ENCODE results near the gene MTG2.

- TF ChIP-seq TAF1 (IDR thresholded peaks at IDR 0.05; ENCODE audit: borderline replicate concordance, low read depth, low read length) (no peak), CTCF (IDR thresholded peaks at IDR 0.05) (no peak), USF2 (IDR thresholded peaks at IDR 0.05; ENCODE audit: borderline replicate concordance, low read depth, low read length) (no peak), MAX (IDR thresholded peaks at IDR 0.05; ENCODE audit: low read depth) (no peak), YY1 (IDR thresholded peaks at IDR 0.05; ENCODE audit: low read depth) (no peak), PBX3 (IDR thresholded peaks at IDR 0.05) (no peak), EZH2phosphoT487 (IDR thresholded peaks at IDR 0.05; ENCODE audit: borderline replicate concordance, low read depth) (no peak), RCOR1 (IDR thresholded peaks at IDR 0.05; ENCODE audit: low read length) (no peak), NRF1 (IDR thresholded peaks at IDR 0.05; ENCODE audit: low read depth, low read length) (no peak), TCF12 (IDR thresholded peaks at IDR 0.05) (no peak)
These were observed 28.4 kb downstream of the MTG2 start for GRCh38 chr20:62211216-62211615.
